H1 (cell line): ENCODE measurements around the gene TFCP2L1. TPM values are rescaled to one million over a fixed set of nuclear protein-coding genes. Genes with fewer than 3 reads are reported as not detected.

Experiments used
- CTCF ChIA-PET: fragments of 300-600 bp; sonication (Branson Sonifier 250); formaldehyde crosslinking; loops from one replicate; lab custom pipeline; 2021; ENCODE audit not compliant: partially characterized antibody; lab: Charles Lee
- POLR2A ChIA-PET: fragments of 300-600 bp; sonication (Branson Sonifier 250); formaldehyde crosslinking; loops from one replicate; lab custom pipeline; 2021; ENCODE audit warnings: inconsistent platforms; ENCODE audit not compliant: partially characterized antibody; lab: Charles Lee
- DNase-seq, 2 experiments: peaks; one replicate each; pipeline versions ENCODE4 v3.0.0 to v3.0.0-alpha.2; 2010 to 2022; ENCODE audit warnings: low spot score in 2 of 2, low read depth in 1 of 2, mixed read lengths in 1 of 2
- FAIRE-seq: peaks from 2 replicates; lab custom pipeline; 2011; peaks lifted over from hg19 to GRCh38; lab: Jason Lieb, UNC
- H2AFZ ChIP-seq: 2 replicates; pipeline ENCODE4 v1.8.1; 2012; ENCODE audit warnings: low read length, inconsistent platforms
- H2AK5ac ChIP-seq: 2 replicates; pipeline ENCODE4 v1.6.1; 2013; ENCODE audit warnings: low read depth, low read length
- H2BK120ac ChIP-seq: replicated peaks from 2 replicates; pipeline ENCODE3; 2013; ENCODE audit warnings: low read depth, low read length, inconsistent platforms
- H2BK12ac ChIP-seq: 2 replicates; pipeline ENCODE4 v1.6.1; 2013; ENCODE audit warnings: low read depth, low read length
- H2BK15ac ChIP-seq: 2 replicates; pipeline ENCODE4 v1.6.1; 2013; ENCODE audit warnings: low read length
- H2BK20ac ChIP-seq: 2 replicates; pipeline ENCODE4 v1.6.1; 2013; ENCODE audit warnings: low read length
- H2BK5ac ChIP-seq: 2 replicates; pipeline ENCODE4 v1.6.1; 2013; ENCODE audit warnings: low read depth, low read length
- H3K14ac ChIP-seq: 2 replicates; pipeline ENCODE4 v1.6.1; 2013; ENCODE audit warnings: inconsistent platforms; ENCODE audit not compliant: insufficient read length
- H3K18ac ChIP-seq: 2 replicates; pipeline ENCODE4 v1.6.1; 2013; ENCODE audit warnings: low read length; ENCODE audit errors: extremely low read depth
- H3K23ac ChIP-seq: 2 replicates; pipeline ENCODE4 v1.6.1; 2013; ENCODE audit warnings: inconsistent platforms; ENCODE audit not compliant: insufficient read length
- H3K23me2 ChIP-seq: 2 replicates; pipeline ENCODE4 v1.6.1; 2013; ENCODE audit warnings: low read depth, low read length
- H3K27ac ChIP-seq: 2 replicates; pipeline ENCODE4 v1.6.1; 2011; ENCODE audit warnings: low read depth, low read length, inconsistent platforms
- H3K27me3 ChIP-seq, 4 experiments: replicated peaks in 1 of 4; 1 replicate in 1 of 4; 2 replicates in 3 of 4; pipeline versions ENCODE4 v1.6.1 to v1.8.1; 2011 to 2013; ENCODE audit warnings: low read length in 3 of 4, mild to moderate bottlenecking in 3 of 4, inconsistent platforms in 2 of 4, mixed read lengths in 2 of 4, moderate library complexity in 1 of 4; ENCODE audit not compliant: control insufficient read depth in 3 of 4, insufficient read depth in 3 of 4; ENCODE audit errors: extremely low read depth in 1 of 4
- H3K36me3 ChIP-seq, 4 experiments: 2 replicates each; pipeline versions ENCODE4 v1.6.1 to v1.8.1; 2011 to 2013; ENCODE audit warnings: mild to moderate bottlenecking in 4 of 4, low read length in 3 of 4, moderate library complexity in 2 of 4, control low read depth in 1 of 4, inconsistent platforms in 1 of 4; ENCODE audit not compliant: insufficient read depth in 4 of 4, control insufficient read depth in 2 of 4
- H3K4ac ChIP-seq: replicated peaks from 2 replicates; pipeline ENCODE3; 2013; ENCODE audit warnings: low read length, low read depth, mixed read lengths, inconsistent platforms; ENCODE audit not compliant: insufficient read length
- H3K4me1 ChIP-seq, 4 experiments: replicated peaks in 1 of 4; 1 replicate in 1 of 4; 2 replicates in 3 of 4; pipeline versions ENCODE4 v1.6.1 to v1.8.1; 2011 to 2013; ENCODE audit warnings: low read length in 3 of 4, inconsistent platforms in 2 of 4, mixed read lengths in 1 of 4; ENCODE audit not compliant: insufficient read depth in 4 of 4, control insufficient read depth in 3 of 4
- H3K4me2 ChIP-seq, 2 experiments: 2 replicates each; pipeline versions ENCODE4 v1.6.1 to v1.8.1; 2011 to 2013; ENCODE audit warnings: low read depth in 2 of 2, low read length in 2 of 2, control low read depth in 1 of 2, inconsistent platforms in 1 of 2, mild to moderate bottlenecking in 1 of 2; ENCODE audit not compliant: insufficient read depth in 1 of 2
- H3K4me3 ChIP-seq, 4 experiments: fragments of 200-600, 300-600 bp in 1 of 4; sonication (generic), shearing (Covaris generic), sonication (Bioruptor Twin) in 1 of 4; 2 replicates each; pipeline versions ENCODE4 v1.5.1 to v1.8.1; 2011 to 2016; ENCODE audit warnings: low read length in 4 of 4, low read depth in 3 of 4, control low read depth in 2 of 4, inconsistent platforms in 2 of 4, mild to moderate bottlenecking in 2 of 4, mixed read lengths in 1 of 4, moderate library complexity in 1 of 4; ENCODE audit not compliant: insufficient read depth in 2 of 4; ENCODE audit errors: extremely low read depth in 1 of 4
- H3K56ac ChIP-seq: replicated peaks from 2 replicates; pipeline ENCODE3; 2013; ENCODE audit warnings: low read depth, mild to moderate bottlenecking, mixed read lengths, low read length, inconsistent platforms; ENCODE audit not compliant: insufficient read length
- H3K79me1 ChIP-seq: 2 replicates; pipeline ENCODE4 v1.6.1; 2013; ENCODE audit warnings: low read depth, low read length, control low read depth
- H3K79me2 ChIP-seq, 2 experiments: 2 replicates each; pipeline versions ENCODE4 v1.6.1 to v1.8.1; 2012 to 2013; ENCODE audit warnings: low read length in 2 of 2, mild to moderate bottlenecking in 2 of 2, inconsistent platforms in 1 of 2; ENCODE audit not compliant: insufficient read depth in 2 of 2, control insufficient read depth in 1 of 2
- H3K9ac ChIP-seq, 4 experiments: replicated peaks in 1 of 4; 1 replicate in 1 of 4; 2 replicates in 3 of 4; pipeline versions ENCODE4 v1.6.1 to v1.8.1; 2011 to 2013; ENCODE audit warnings: low read depth in 3 of 4, low read length in 3 of 4, control low read depth in 2 of 4, mild to moderate bottlenecking in 2 of 4, moderate library complexity in 2 of 4, inconsistent platforms in 1 of 4; ENCODE audit errors: extremely low read depth in 1 of 4
- H3K9me3 ChIP-seq, 2 experiments: 2 replicates each; pipeline versions ENCODE4 v1.6.1 to v1.8.1; 2012 to 2013; ENCODE audit warnings: mild to moderate bottlenecking in 2 of 2, moderate library complexity in 2 of 2, control low read depth in 1 of 2, inconsistent platforms in 1 of 2, low read depth in 1 of 2, low read length in 1 of 2, mixed read lengths in 1 of 2; ENCODE audit not compliant: insufficient read depth in 2 of 2
- H4K20me1 ChIP-seq, 2 experiments: replicated peaks in 1 of 2; 2 replicates each; pipeline versions ENCODE3 to v1.8.1; 2011 to 2013; ENCODE audit warnings: inconsistent platforms in 2 of 2, low read length in 2 of 2, mild to moderate bottlenecking in 1 of 2; ENCODE audit not compliant: insufficient read depth in 2 of 2, control insufficient read depth in 1 of 2
- H4K5ac ChIP-seq: 2 replicates; pipeline ENCODE4 v1.6.1; 2013; ENCODE audit warnings: low read length, low read depth, mixed read lengths, inconsistent platforms; ENCODE audit not compliant: insufficient read length
- H4K8ac ChIP-seq: 2 replicates; pipeline ENCODE4 v1.8.0; 2013; ENCODE audit warnings: mild to moderate bottlenecking, moderate library complexity, low read length, inconsistent platforms; ENCODE audit not compliant: insufficient read depth; ENCODE audit errors: extremely low read depth
- H4K91ac ChIP-seq: replicated peaks from 2 replicates; pipeline ENCODE3; 2013; ENCODE audit warnings: low read length, mixed read lengths, inconsistent platforms; ENCODE audit not compliant: insufficient read length
- BCL11A ChIP-seq, 2 experiments: IDR thresholded peaks; one replicate each; pipeline ENCODE4 v1.6.1; 2011; ENCODE audit warnings: low read depth in 2 of 2, low read length in 2 of 2, mild to moderate bottlenecking in 2 of 2
- BRCA1 ChIP-seq: IDR thresholded peaks from 2 replicates; pipeline ENCODE4 v1.6.1; 2012; ENCODE audit warnings: low read depth, low read length, improper control_type of control experiment
- CEBPB ChIP-seq: IDR thresholded peaks from 2 replicates; pipeline ENCODE4 v1.6.1; 2012; ENCODE audit warnings: low read depth, low read length
- HDAC6 ChIP-seq: IDR thresholded peaks from one replicate; pipeline ENCODE4 v1.7.1; 2012; ENCODE audit warnings: low read depth, mild to moderate bottlenecking, inconsistent platforms, low read length, moderate library complexity
- KDM1A ChIP-seq: fragments of 200-600, 300-600 bp; sonication (generic); IDR thresholded peaks from 2 replicates; pipeline ENCODE4 v1.7.1; 2016; ENCODE audit warnings: mild to moderate bottlenecking, low read length, borderline replicate concordance
- KDM4A ChIP-seq: IDR thresholded peaks from one replicate; pipeline ENCODE4 v1.7.1; 2012; ENCODE audit warnings: low read depth, mild to moderate bottlenecking, moderate library complexity, low read length, inconsistent platforms; ENCODE audit not compliant: severe bottlenecking
- KDM5A ChIP-seq: fragments of 200-600 bp; IDR thresholded peaks from 2 replicates; pipeline ENCODE4 v1.7.1; 2012; ENCODE audit warnings: mild to moderate bottlenecking, low read length, inconsistent platforms, mixed read lengths
- RNF2 ChIP-seq: fragments of 200-900, 300-1000 bp; sonication (generic); IDR thresholded peaks from 2 replicates; pipeline ENCODE4 v1.7.1; 2016; ENCODE audit warnings: borderline replicate concordance, low read depth, mild to moderate bottlenecking, antibody characterized with exemption, low read length; ENCODE audit not compliant: poor library complexity, severe bottlenecking; ENCODE audit errors: missing control alignments
- SIX5 ChIP-seq: IDR thresholded peaks from 2 replicates; pipeline ENCODE4 v1.6.1; 2011; ENCODE audit warnings: mild to moderate bottlenecking, low read depth, low read length
- SP2 ChIP-seq: IDR thresholded peaks from 2 replicates; pipeline ENCODE4 v1.6.1; 2012; ENCODE audit warnings: mild to moderate bottlenecking, low read length, inconsistent platforms
- TAF7 ChIP-seq: optimal IDR thresholded peaks from 2 replicates; pipeline ENCODE3; 2011; ENCODE audit warnings: low read depth, mild to moderate bottlenecking, inconsistent platforms, low read length, moderate library complexity, borderline replicate concordance
- TCF12 ChIP-seq: IDR thresholded peaks from 2 replicates; pipeline ENCODE4 v1.6.1; 2011; ENCODE audit warnings: low read depth, mild to moderate bottlenecking, low read length
- WGBS, 2 experiments: shearing (Covaris generic) in 1 of 2; methylation state at CpG; one replicate each; pipeline versions ENCODE4 v1.1.6 to v1.1.7; 2013 to 2015; ENCODE audit warnings: low lambda C conversion rate in 2 of 2, mixed read lengths in 2 of 2, inconsistent platforms in 1 of 2, low coverage in 1 of 2, missing lambda C conversion rate in 1 of 2; ENCODE audit not compliant: insufficient replicate concordance in 2 of 2, insufficient coverage in 1 of 2, insufficient read length in 1 of 2; ENCODE audit errors: extremely low coverage in 1 of 2, missing lambda C conversion rate in 1 of 2; 5-methylcytosine and 5-hydroxymethylcytosine counted together
- polyA plus RNA-seq, 7 experiments: library from polyadenylated mRNA; depleted of rRNA in 3 of 7; stranded (reverse) in 5 of 7; unstranded in 2 of 7; fragments of >200 nt in 5 of 7; fragments of 200-250 nt in 2 of 7; gene quantifications; 1 replicate in 5 of 7; 2 replicates in 1 of 7; 4 replicates in 1 of 7; pipeline versions ENCODE4 v1.2.1 to v1.2.3, GENCODE V29; 2011 to 2013; ENCODE audit warnings: missing spikeins in 2 of 7, mixed read lengths in 2 of 7
- total RNA-seq: library from RNA; stranded (reverse); fragmentation: NEBNext Ultra II Directional; extraction: Animal tissue kit (Norgen Biotek cat#: 25700); gene quantifications from 2 replicates; pipeline ENCODE4 v1.2.1, GENCODE V29; 2021
- TF ChIP-seq, protein P1 (sequence below): IDR thresholded peaks from 2 replicates; pipeline ENCODE4 v1.6.1; 2011; ENCODE audit warnings: low read depth, mild to moderate bottlenecking, low read length; ENCODE audit not compliant: insufficient read depth
- TF ChIP-seq, protein P2 (sequence below): IDR thresholded peaks from 2 replicates; pipeline ENCODE4 v1.6.1; 2012; ENCODE audit warnings: inconsistent platforms

TFCP2L1 gene
- total and polyA plus RNA-seq, 2 of the 8 experiments (the other 6 are each of a cell fraction or from before 2014, with no cell fraction given), result 1.5 to 3.8 TPM

DNA sequence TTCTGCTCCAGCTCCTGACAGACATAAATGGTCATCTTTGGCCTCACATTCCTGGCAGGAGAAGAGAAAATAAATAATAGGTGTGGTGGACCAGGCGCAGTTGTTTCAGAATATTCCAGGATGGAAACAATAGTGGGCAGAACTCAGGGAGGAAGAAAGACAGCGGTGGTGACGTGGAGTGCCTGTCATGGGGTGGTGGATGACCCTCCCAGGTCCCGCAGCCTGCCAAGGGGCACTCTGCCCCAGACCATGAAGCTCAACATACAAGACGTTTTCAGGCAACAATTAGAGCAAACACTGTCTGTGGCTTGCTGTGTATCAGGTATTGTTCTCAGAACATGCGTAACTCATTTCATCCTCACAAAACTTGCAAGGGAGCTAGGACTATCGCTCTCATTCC, 50.9 kb downstream of the TFCP2L1 start:
- FAIRE-seq, result no peak
- H3K79me2 ChIP-seq, result no peaks in the 10 kb centered on the region
- TF ChIP-seq, protein P1, sequence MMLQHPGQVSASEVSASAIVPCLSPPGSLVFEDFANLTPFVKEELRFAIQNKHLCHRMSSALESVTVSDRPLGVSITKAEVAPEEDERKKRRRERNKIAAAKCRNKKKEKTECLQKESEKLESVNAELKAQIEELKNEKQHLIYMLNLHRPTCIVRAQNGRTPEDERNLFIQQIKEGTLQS, result no peak
- no peak for TF ChIP-seq KDM4A
- no peak for TF ChIP-seq SIX5
- no peak for TF ChIP-seq TAF7
- TF ChIP-seq KDM5A, result no peak
- no peak for TF ChIP-seq BCL11A (IDR thresholded peaks at IDR 0.05; ENCODE audit: low read depth in 2 of 2, low read length in 2 of 2)
- TF ChIP-seq SP2, result no peak
- no peak for TF ChIP-seq CEBPB
- TF ChIP-seq, protein P2, sequence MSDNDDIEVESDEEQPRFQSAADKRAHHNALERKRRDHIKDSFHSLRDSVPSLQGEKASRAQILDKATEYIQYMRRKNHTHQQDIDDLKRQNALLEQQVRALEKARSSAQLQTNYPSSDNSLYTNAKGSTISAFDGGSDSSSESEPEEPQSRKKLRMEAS, result no peak
- no peak for TF ChIP-seq TCF12
- no peak for TF ChIP-seq KDM1A
- no peak for TF ChIP-seq RNF2
- no peak for TF ChIP-seq HDAC6
- no peak for TF ChIP-seq BRCA1

More for the DNA sequence above, 50.9 kb downstream of the TFCP2L1 start:
- Histone ChIP-seq H2BK120ac (no peak overlapping the region), H3K18ac (no peak overlapping the region), H3K56ac (no peak overlapping the region), H3K4me1 (no peaks in the 10 kb centered on the region; a peak in 1 of 7 replicates), H2AFZ (no peak overlapping the region), H2AK5ac (no peak overlapping the region), H4K20me1 (no peaks in the 10 kb centered on the region), H4K8ac (no peak overlapping the region), H3K27ac (no peak overlapping the region), H3K4me3 (no peak overlapping the region), H3K4me2 (no peak overlapping the region), H3K9me3 (no peaks in the 10 kb centered on the region), H2BK20ac (no peak overlapping the region), H3K4ac (no peak overlapping the region), H3K14ac (no peak overlapping the region), H3K36me3 (no peaks in the 10 kb centered on the region; a peak in 1 of 8 replicates), H2BK12ac (no peak overlapping the region), H2BK15ac (no peak overlapping the region), H4K5ac (no peak overlapping the region), H3K23ac (no peak overlapping the region), H3K9ac (no peak overlapping the region), H3K27me3 (no peaks in the 10 kb centered on the region), H2BK5ac (no peak overlapping the region), H3K23me2 (no peaks in the 10 kb centered on the region), H3K79me1 (no peaks in the 10 kb centered on the region), H4K91ac (no peak overlapping the region)
- CTCF ChIA-PET, result interaction anchor here (0.5 to 1.8 kb wide), 2 partner anchors 15 to 82 kb away, joined by 4 read pairs; no protein-coding TSS in a partner anchor
- POLR2A ChIA-PET, result no interaction called here
- no peak for DNase-seq
- WGBS, 2 experiments, result 91% methylated on average over 7 of the region's 7 CpGs; no CpG with 5 or more reads in 1 of the 2 experiments
